HCT116 (cell line): ENCODE results near the gene NDUFA11. TPM values are rescaled to one million over a fixed set of nuclear protein-coding genes. Genes with fewer than 3 reads are reported as not detected.
A peak's percentile ranks its signal among the peaks of the same experiment; 100 is the strongest.

ENCODE experiments used
- ATAC-seq: fragments of 200-7000 bp; cut with Tn5 transposase; 2 replicates; pipeline ENCODE4 v1.9.1; 2020; ENCODE audit warnings: mild to moderate bottlenecking, moderate library complexity
- BruUV-seq: library from RNA; stranded (reverse); fragments of 400-500 nt; replicated peaks from 2 replicates; lab custom pipeline; 2021; lab: Mats Ljungman, UMichigan
- CTCF ChIA-PET: fragments of 300-600 bp; sonication (Branson Sonifier 250); formaldehyde crosslinking; loops from one replicate; lab custom pipeline; 2021; ENCODE audit warnings: antibody characterized with exemption; lab: Charles Lee
- POLR2A ChIA-PET: fragments of 300-600, 350-600 bp; sonication (Branson Sonifier 250); formaldehyde crosslinking; loops from one replicate; lab custom pipeline; 2021; ENCODE audit warnings: antibody characterized with exemption; lab: Charles Lee
- RAD21 ChIA-PET, 2 experiments: fragments of 300-600 bp; sonication (Branson Sonifier 250); formaldehyde crosslinking; loops; one replicate each; lab custom pipeline; 2023; ENCODE audit warnings: low total read pairs in 2 of 2; ENCODE audit not compliant: uncharacterized antibody in 2 of 2, unreplicated experiment in 2 of 2, low non-redundant PET in 1 of 2; lab: Charles Lee
- DNase-seq: peaks from one replicate; pipeline ENCODE4 v3.0.0-alpha.2; 2010; ENCODE audit warnings: low read depth, low spot score
- H2AFZ ChIP-seq: fragments of 200-600 bp; shearing (Covaris generic), sonication (generic); 2 replicates; pipeline ENCODE4 v1.6.1; 2017; ENCODE audit warnings: low read depth, mixed run types, mixed read lengths, antibody characterized with exemption, low read length; ENCODE audit not compliant: poor library complexity, severe bottlenecking
- H3K27ac ChIP-seq: 2 replicates; pipeline ENCODE4 v1.5.1; 2012; ENCODE audit warnings: low read depth, low read length
- H3K27me3 ChIP-seq: fragments of 200-600 bp; sonication (generic); 2 replicates; pipeline ENCODE4 v1.6.1; 2016; ENCODE audit warnings: mixed run types, low read length, mixed read lengths; ENCODE audit not compliant: insufficient read depth
- H3K36me3 ChIP-seq, 2 experiments: fragments of 200-500 bp in 1 of 2; fragments of 200-600 bp in 1 of 2; sonication (Bioruptor generic) in 1 of 2; sonication (generic) in 1 of 2; 2 replicates each; pipeline versions ENCODE4 v1.5.1 to v1.6.1; 2014 to 2016; ENCODE audit warnings: low read length in 2 of 2, inconsistent platforms in 1 of 2, mixed read lengths in 1 of 2, mixed run types in 1 of 2; ENCODE audit not compliant: insufficient read depth in 2 of 2, control insufficient read depth in 1 of 2
- H3K4me1 ChIP-seq, 2 experiments: fragments of 200-600 bp in 1 of 2; sonication (generic) in 1 of 2; 2 replicates each; pipeline versions ENCODE4 v1.5.1 to v1.6.1; 2012 to 2017; ENCODE audit warnings: low read length in 2 of 2, inconsistent platforms in 1 of 2, mild to moderate bottlenecking in 1 of 2, mixed read lengths in 1 of 2, mixed run types in 1 of 2, moderate library complexity in 1 of 2; ENCODE audit not compliant: insufficient read depth in 2 of 2, control insufficient read depth in 1 of 2
- H3K4me2 ChIP-seq: fragments of 200-600 bp; sonication (generic); 2 replicates; pipeline ENCODE4 v1.6.1; 2017; ENCODE audit warnings: mixed run types, low read length, mixed read lengths
- H3K4me3 ChIP-seq, 2 experiments: fragments of 200-600 bp in 1 of 2; sonication (generic) in 1 of 2; replicated peaks in 1 of 2; 2 replicates each; pipeline ENCODE4 v1.5.1; 2011 to 2016; ENCODE audit warnings: low read length in 2 of 2, control low read depth in 1 of 2, low read depth in 1 of 2, mild to moderate bottlenecking in 1 of 2, mixed read lengths in 1 of 2, mixed run types in 1 of 2
- H3K79me2 ChIP-seq: fragments of 200-600 bp; sonication (generic); 2 replicates; pipeline ENCODE4 v1.6.1; 2017; ENCODE audit warnings: mild to moderate bottlenecking, mixed run types, low read length, moderate library complexity, mixed read lengths; ENCODE audit not compliant: insufficient read depth
- H3K9ac ChIP-seq: fragments of 200-600 bp; sonication (generic); 2 replicates; pipeline ENCODE4 v1.6.1; 2016; ENCODE audit warnings: low read length, mixed read lengths
- H3K9me2 ChIP-seq: fragments of 200-600 bp; sonication (generic), shearing (Covaris generic); 2 replicates; pipeline ENCODE4 v1.6.1; 2017; ENCODE audit warnings: mixed run types, mild to moderate bottlenecking, moderate library complexity; ENCODE audit not compliant: insufficient read depth
- H3K9me3 ChIP-seq, 2 experiments: fragments of 200-500 bp in 1 of 2; fragments of 200-600 bp in 1 of 2; sonication (Bioruptor generic) in 1 of 2; sonication (generic) in 1 of 2; 2 replicates each; pipeline ENCODE4 v1.6.1; 2014 to 2017; ENCODE audit warnings: low read length in 2 of 2, mixed read lengths in 2 of 2, inconsistent platforms in 1 of 2, low read depth in 1 of 2, mild to moderate bottlenecking in 1 of 2, mixed run types in 1 of 2, moderate library complexity in 1 of 2; ENCODE audit not compliant: control insufficient read depth in 1 of 2, insufficient read depth in 1 of 2
- H4K20me1 ChIP-seq: fragments of 200-600 bp; sonication (generic), shearing (Covaris generic); 2 replicates; pipeline ENCODE4 v1.6.1; 2017; ENCODE audit warnings: mixed run types, mild to moderate bottlenecking, moderate library complexity; ENCODE audit not compliant: insufficient read depth
- ATF3 ChIP-seq: IDR thresholded peaks from 2 replicates; pipeline ENCODE4 v1.6.1; 2012
- CBX3 ChIP-seq: IDR thresholded peaks from 2 replicates; pipeline ENCODE4 v1.6.1; 2012; ENCODE audit warnings: low read depth
- CEBPB ChIP-seq: IDR thresholded peaks from 2 replicates; pipeline ENCODE4 v1.6.1; 2012; ENCODE audit warnings: low read depth
- EZH2 ChIP-seq: fragments of 200-600 bp; sonication (generic); IDR thresholded peaks from 2 replicates; pipeline ENCODE4 v1.6.1; 2017; ENCODE audit warnings: antibody characterized with exemption, mixed run types
- EZH2phosphoT487 ChIP-seq: fragments of 200-600 bp; IDR thresholded peaks from 2 replicates; pipeline ENCODE4 v1.6.1; 2018; ENCODE audit warnings: antibody characterized with exemption, borderline replicate concordance
- JUND ChIP-seq: IDR thresholded peaks from 2 replicates; pipeline ENCODE4 v1.6.1; 2012
- MAX ChIP-seq: IDR thresholded peaks from 2 replicates; pipeline ENCODE4 v1.6.1; 2012
- POLR2A ChIP-seq: IDR thresholded peaks from 2 replicates; pipeline ENCODE4 v1.7.0; 2011; ENCODE audit warnings: borderline replicate concordance; ENCODE audit not compliant: insufficient read depth, insufficient read length; ENCODE audit errors: extremely low read depth
- POLR2AphosphoS5 ChIP-seq: IDR thresholded peaks from 2 replicates; pipeline ENCODE4 v1.6.1; 2011; ENCODE audit warnings: mild to moderate bottlenecking, low read depth, low read length, moderate library complexity
- RAD21 ChIP-seq: IDR thresholded peaks from 2 replicates; pipeline ENCODE4 v1.6.1; 2012; ENCODE audit warnings: low read depth, mild to moderate bottlenecking
- SIN3A ChIP-seq: IDR thresholded peaks from 2 replicates; pipeline ENCODE4 v1.6.1; 2012; ENCODE audit warnings: low read depth
- SP1 ChIP-seq: IDR thresholded peaks from 2 replicates; pipeline ENCODE4 v1.6.1; 2012; ENCODE audit warnings: low read depth
- SRF ChIP-seq: IDR thresholded peaks from 2 replicates; pipeline ENCODE4 v1.6.1; 2012; ENCODE audit warnings: low read depth
- TCF7L2 ChIP-seq: IDR thresholded peaks from 2 replicates; pipeline ENCODE4 v1.7.0; 2011; ENCODE audit warnings: borderline replicate concordance, inconsistent platforms; ENCODE audit not compliant: insufficient read depth, insufficient read length; ENCODE audit errors: extremely low read depth
- ZFX ChIP-seq: fragments of 450-650 bp; IDR thresholded peaks from 2 replicates; pipeline ENCODE4 v1.6.1; 2017
- ZNF274 ChIP-seq: fragments of 200-500 bp; sonication (Bioruptor generic); IDR thresholded peaks from 2 replicates; pipeline ENCODE4 v1.6.1; 2014; ENCODE audit warnings: mild to moderate bottlenecking, low read depth, low read length, inconsistent platforms
- intact Hi-C: fragments of 100-400 bp; cut with micrococcal nuclease; formaldehyde crosslinking; loops from 2 replicates; pipeline ENCODE4 v1.10.0; 2022
- total RNA-seq: library from RNA; stranded (reverse); gene quantifications from one replicate; pipeline ENCODE4 v1.2.1, GENCODE V29; 2021; ENCODE audit not compliant: unreplicated experiment

Gene NDUFA11
- total RNA-seq, 1 experiment from 2014 or later = 311 TPM

GRCh38 chr19:5893296-5893903 is 10.2 kb downstream of the NDUFA11 start (continued):
- TF ChIP-seq SIN3A (no peak), CEBPB (no peak), ZNF274 (no peak), POLR2A (no peak)

DNA sequence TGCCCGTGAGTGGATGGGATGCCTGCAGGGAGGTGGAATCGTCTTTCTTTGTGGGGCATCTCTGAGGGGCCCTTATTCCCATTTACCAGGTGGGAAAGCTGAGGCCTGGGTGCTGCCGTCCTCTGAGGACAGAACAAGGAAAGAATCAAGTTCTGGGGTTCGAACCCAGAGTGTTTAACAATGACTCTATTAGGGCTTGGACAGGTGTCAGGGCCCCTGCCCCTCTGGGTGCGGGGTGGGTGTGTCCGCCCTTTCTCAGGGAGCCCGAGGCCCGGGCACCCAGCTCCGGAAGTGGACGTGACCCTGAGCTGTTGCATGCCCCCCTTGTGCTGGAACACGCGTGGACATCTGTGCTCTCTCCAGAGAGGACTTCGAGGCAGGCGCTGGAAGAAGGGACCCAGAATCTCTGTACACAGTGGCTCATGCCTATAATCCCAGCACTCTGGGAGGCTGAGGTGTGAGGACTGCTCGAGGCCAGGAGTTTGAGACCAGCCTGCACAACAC is 10.8 kb downstream of the NDUFA11 start:
- intact Hi-C loops = loop anchor here (1.0 to 2.0 kb wide), 2 partner anchors 64 to 89 kb away; no protein-coding TSS in a partner anchor
- no peak overlapping the region for H3K9ac ChIP-seq
- peak; percentile 17 for ATAC-seq
- no peak overlapping the region for H3K4me3 ChIP-seq
- 0 out of 4 replicates have a peak, but pooled peaks cover 0 to 7% of the 10 kb centered on the region in 2 experiments for H3K36me3 ChIP-seq
- H3K27me3 ChIP-seq = no peaks in the 10 kb centered on the region
- RAD21 ChIA-PET = interaction anchor here (0.7 to 1.0 kb wide), 2 partner anchors 85 to 89 kb away, joined by 3 to 4 read pairs; no protein-coding TSS in a partner anchor
- H3K9me2 ChIP-seq = no peaks in the 10 kb centered on the region
- no peak overlapping the region for H2AFZ ChIP-seq
- H3K4me2 ChIP-seq = no peak overlapping the region
- no peak for TF ChIP-seq JUND
- no peak for TF ChIP-seq EZH2phosphoT487
- TF ChIP-seq ZFX = no peak
- TF ChIP-seq TCF7L2 = no peak
- no peak for TF ChIP-seq SRF
- no peak for TF ChIP-seq CEBPB
- TF ChIP-seq CBX3 = no peak
- no peak; the same call in 1 of the 2 replicates for TF ChIP-seq MAX
- 0 out of 2 replicates have a peak, but pooled peaks have one; percentile 9 for TF ChIP-seq POLR2AphosphoS5
- no peak for TF ChIP-seq SP1
- TF ChIP-seq EZH2 = no peak
- no peak for TF ChIP-seq POLR2A
- TF ChIP-seq ZNF274 = no peak
- 0 out of 2 replicates have a peak, but pooled peaks have one; percentile 10 for TF ChIP-seq SIN3A
- TF ChIP-seq ATF3 = no peak
- no peak for TF ChIP-seq RAD21
- TF ChIP-seq, all 23 proteins: peak for 2
- no peak for DNase-seq
- no peaks in the 10 kb centered on the region for H3K9me3 ChIP-seq
- H3K27ac ChIP-seq = no peak overlapping the region
- POLR2A ChIA-PET = interaction anchor here (1.1 to 1.4 kb wide), 2 partner anchors 11 to 65 kb away, joined by 3 read pairs; no protein-coding TSS in a partner anchor
- BruUV-seq = TSS peak; percentile 7
- peaks cover 10% of the 10 kb centered on the region; the same call in 1 of the 2 replicates for H3K79me2 ChIP-seq
- peaks cover 0 to 3% of the 10 kb centered on the region in 2 experiments; a peak in 1 of 4 replicates for H3K4me1 ChIP-seq
- CTCF ChIA-PET = interaction anchor here (0.6 to 3.7 kb wide), 4 partner anchors 11 to 95 kb away, joined by 3 to 48 read pairs (median 4); partner anchors contain the start of genes NDUFA11 and NRTN
- no peaks in the 10 kb centered on the region for H4K20me1 ChIP-seq
